Heart left ventricle (tissue), 13 donors: ENCODE measurements around the gene RARS1.

Experiments used
- POLR2A ChIP-seq, 2 donors: fragments of 450-650 bp; IDR thresholded peaks; one replicate each; pipeline ENCODE4 v1.6.1; 2017; ENCODE audit warnings: antibody characterized with exemption in 2 of 2, mild to moderate bottlenecking in 2 of 2, moderate library complexity in 2 of 2
- TF ChIP-seq, protein P1 (sequence below), 12 donors: fragments of 200-600 bp; sonication (generic) in 4 of 12; IDR thresholded peaks; one replicate each; pipeline versions ENCODE4 v1.5.0 to v1.8.0; 2018 to 2022; ENCODE audit warnings: antibody characterized with exemption in 12 of 12, mild to moderate bottlenecking in 5 of 12
- donor health status: ischemic (EF 13 %, LVEDD 7.1; RV severe dilation, severe dysfunction).
- donor health status: DM: no; HTN: yes; CAD: no.
- donor health status: DM: no; HTN: no; CAD: no.
- donor health status: ischemic (EF 25% LVEDD 6.9; RV normal size, moderate dysfunction).
- donor health status: ischemic (EF 25% LVEDD 5.7; RV mildly dilated, moderate dysfunction).
- donor health status: ischemic (EF 35%, LVEDD 5.7; RV mildly dilated, moderate dysfunction).
- donor health status: nonischemic (EF 11% LVEDD 7.7; RV severe dilation, severe dysfunction).
- donor health status: DM: yes; HTN: yes; CAD: no.
- donor health status: PGD.
- donor health status: ischemic (EF 29% LVEDD 5.4; RV normal size, mild dysfunction).
- donor health status: nonischemic (EF 23%, LVEDD 6.1; RV moderate dilation, normal function).

DNA sequence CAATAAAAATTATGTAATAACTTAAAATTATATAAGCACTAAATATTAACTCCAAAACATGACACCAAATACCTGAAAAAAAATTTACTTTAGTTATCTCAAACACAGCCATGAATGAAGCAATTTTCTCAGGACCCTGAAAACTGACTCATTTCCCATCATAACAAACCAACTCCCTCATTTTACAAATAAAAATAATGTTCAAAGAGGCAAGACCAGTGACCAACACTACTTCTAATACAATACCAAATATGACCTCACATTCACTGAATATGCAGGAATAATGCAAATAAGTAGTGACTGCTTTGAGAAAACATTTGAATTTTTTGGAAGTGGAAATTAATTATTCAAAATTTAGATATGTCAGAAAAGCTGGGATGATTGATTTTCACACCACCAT lies 64.4 kb downstream of the RARS1 start:
- no peak for TF ChIP-seq POLR2A (IDR thresholded peaks at IDR 0.05)
- TF ChIP-seq, protein P1, sequence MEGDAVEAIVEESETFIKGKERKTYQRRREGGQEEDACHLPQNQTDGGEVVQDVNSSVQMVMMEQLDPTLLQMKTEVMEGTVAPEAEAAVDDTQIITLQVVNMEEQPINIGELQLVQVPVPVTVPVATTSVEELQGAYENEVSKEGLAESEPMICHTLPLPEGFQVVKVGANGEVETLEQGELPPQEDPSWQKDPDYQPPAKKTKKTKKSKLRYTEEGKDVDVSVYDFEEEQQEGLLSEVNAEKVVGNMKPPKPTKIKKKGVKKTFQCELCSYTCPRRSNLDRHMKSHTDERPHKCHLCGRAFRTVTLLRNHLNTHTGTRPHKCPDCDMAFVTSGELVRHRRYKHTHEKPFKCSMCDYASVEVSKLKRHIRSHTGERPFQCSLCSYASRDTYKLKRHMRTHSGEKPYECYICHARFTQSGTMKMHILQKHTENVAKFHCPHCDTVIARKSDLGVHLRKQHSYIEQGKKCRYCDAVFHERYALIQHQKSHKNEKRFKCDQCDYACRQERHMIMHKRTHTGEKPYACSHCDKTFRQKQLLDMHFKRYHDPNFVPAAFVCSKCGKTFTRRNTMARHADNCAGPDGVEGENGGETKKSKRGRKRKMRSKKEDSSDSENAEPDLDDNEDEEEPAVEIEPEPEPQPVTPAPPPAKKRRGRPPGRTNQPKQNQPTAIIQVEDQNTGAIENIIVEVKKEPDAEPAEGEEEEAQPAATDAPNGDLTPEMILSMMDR (IDR thresholded peaks at IDR 0.05) = no peak
